Choroid plexus epithelial cell (primary cell): Measurements from ENCODE around the gene APEH.
A peak's percentile ranks its signal among the peaks of the same experiment; 100 is the strongest.
"Not testable (repeated sequence)": the region's sequence is repeated elsewhere in the genome, so short reads cannot be mapped to it uniquely, and the experiment has no call there.

Experiments
- DNase-seq: peaks from one replicate; pipeline ENCODE4 v3.0.0-alpha.2; 2010; ENCODE audit warnings: low read depth
- H3K4me3 ChIP-seq: 2 replicates; pipeline ENCODE4 v1.5.1; 2011; ENCODE audit warnings: low read depth, mild to moderate bottlenecking, control low read depth, low read length, moderate library complexity
- CTCF ChIP-seq: conservative IDR thresholded peaks from 2 replicates; pipeline ENCODE4 v1.5.1; 2011; ENCODE audit warnings: low read depth, mild to moderate bottlenecking, control low read depth, inconsistent platforms, low read length, moderate library complexity

The APEH gene

GRCh38 chr3:49686346-49686745 lies 12.2 kb downstream of the APEH start:
- DNase-seq = not testable (repeated sequence)
- peak overlapping the region; percentile 46 for H3K4me3 ChIP-seq

DNA sequence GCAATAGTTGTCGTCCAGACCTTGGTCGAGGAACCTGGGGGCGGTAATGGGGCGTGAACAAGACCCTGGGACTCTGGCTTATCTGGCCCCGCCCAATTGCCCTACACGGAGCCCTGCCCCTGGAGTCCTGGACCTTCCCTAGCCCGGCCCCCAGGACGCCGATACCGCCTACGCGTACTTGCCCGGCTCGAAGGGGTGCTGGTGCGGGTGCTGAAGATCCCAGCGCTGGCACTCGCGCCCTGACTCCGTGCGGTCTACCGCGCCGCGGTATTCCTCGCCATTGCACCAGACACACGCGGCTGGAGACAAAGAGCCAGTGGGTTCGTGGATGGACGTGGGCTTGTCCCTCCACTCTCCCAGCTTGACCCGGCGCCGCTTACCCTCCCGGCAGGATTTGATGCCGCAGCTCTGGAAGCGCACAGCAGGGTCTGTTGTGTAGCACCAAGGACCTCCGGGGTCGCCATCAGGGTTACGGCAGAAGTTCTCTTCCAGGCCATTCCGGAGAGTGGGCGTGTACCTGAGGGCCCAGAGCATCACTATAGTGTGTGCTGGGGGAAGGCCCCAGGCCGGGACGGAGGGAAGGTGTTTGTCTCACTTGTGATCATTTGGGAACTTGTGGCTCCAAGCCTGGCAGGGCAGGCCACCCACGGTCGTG lies 12.7 kb downstream of the APEH start:
- H3K4me3 ChIP-seq = peak overlapping the region; percentile 46
- DNase-seq = peak; percentile 39

DNA sequence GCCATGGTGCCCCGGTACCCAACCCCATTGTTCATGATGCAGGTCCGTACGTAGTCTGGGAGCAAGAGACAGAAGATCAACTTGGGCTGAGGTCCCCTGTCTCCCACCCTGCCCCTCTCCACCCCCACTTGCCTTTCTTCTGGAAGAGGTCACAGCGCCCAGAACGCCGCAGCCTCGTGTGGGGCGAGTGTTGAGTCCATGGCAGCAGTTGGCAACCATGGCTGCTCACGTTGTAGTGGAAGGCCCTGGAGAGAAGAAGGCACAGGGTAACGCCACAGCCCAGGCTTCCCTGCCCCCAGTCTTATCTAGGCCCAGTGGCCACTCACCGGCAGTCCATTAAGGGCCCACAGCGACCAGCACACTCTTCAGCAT lies 13.3 kb downstream of the APEH start:
- H3K4me3 ChIP-seq = not testable (repeated sequence)

GRCh38 chr3:49688338-49689045 lies 14.3 kb downstream of the APEH start:
- not testable (repeated sequence) for DNase-seq
- H3K4me3 ChIP-seq = peak overlapping the region; percentile 96

More for the DNA sequence above, 13.3 kb downstream of the APEH start:
- not testable (repeated sequence) for DNase-seq

GRCh38 chr3:49689046-49689907 lies 15.1 kb downstream of the APEH start, which contains the start of the genes MST1 and RNF123:
Gene MST1, minus strand, starts transcription at chr3:49689474. Its CDS starts 783 bp downstream, at chr3:49688691.
Gene RNF123, plus strand, starts transcription at chr3:49689557. Its CDS starts 1,609 bp downstream, at chr3:49691166.
- H3K4me3 ChIP-seq = peak within 1 kb of the TSS; percentile 96
- DNase-seq = peak; percentile 91
- peak; percentile 51 for TF ChIP-seq CTCF

DNA sequence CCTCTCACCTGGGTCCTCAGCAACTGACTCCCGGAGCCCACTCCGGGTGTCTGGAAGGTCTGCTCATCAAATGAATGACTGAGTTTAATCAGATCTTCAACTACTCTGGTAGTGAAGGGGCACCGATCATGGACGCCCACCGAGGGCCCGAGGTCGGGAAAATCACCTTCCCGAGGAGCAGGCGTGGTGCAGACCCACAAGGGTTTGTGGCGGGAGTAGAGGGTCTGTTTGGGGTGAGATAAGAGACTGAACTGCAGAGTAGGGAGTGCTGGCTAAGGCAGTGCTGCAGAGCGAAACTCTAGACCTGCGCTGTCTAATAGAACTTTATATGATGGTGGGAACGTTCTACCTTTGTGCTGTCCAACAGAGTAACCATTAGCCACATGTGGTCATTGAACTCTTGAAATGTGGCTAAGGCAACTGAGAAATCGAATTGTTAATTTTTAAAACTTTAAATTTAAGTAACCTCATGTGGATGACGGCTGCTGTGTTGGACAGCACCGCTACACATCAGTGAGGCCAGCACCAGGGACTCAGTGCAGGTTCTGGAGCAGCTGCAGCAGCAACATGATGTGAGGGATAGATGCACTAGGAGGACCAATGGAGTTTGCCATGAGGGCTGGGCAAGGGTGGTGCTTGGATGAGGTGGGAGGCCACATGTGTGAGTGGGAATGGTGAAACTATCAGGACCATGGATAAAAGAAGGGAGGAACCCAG lies 15.9 kb downstream of the APEH start:
- H3K4me3 ChIP-seq = peak overlapping the region; percentile 96
- not testable (repeated sequence) for DNase-seq

- not testable (repeated sequence) for H3K4me3 ChIP-seq, DNase-seq
Observed at GRCh38 chr3:49690856-49691255, 16.7 kb downstream of the APEH start.

DNA sequence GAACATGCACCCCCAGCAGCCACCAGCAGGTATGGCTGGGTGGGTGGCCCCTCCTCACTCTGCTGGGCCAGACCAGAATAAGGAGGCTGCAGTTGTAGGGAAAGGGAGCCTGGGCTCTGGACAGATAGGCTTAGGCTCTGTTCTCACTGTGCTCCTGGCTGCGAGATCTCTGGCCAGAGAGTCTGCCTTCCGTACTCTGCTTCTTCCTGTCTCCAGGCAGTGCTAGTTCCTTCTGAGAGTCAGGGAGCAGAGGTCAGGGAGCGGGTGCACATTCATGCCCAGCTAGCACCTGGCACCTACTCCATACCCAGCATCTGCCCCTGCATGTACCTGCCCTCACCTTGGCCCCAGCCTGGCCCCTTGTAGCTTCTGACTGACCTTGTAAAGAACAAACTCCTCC lies 17.3 kb downstream of the APEH start:
- not testable (repeated sequence) for DNase-seq, H3K4me3 ChIP-seq

GRCh38 chr3:49694409-49695070 lies 20.4 kb downstream of the APEH start:
- not testable (repeated sequence) for DNase-seq, H3K4me3 ChIP-seq

GRCh38 chr3:49695350-49696015 lies 21.3 kb downstream of the APEH start:
- H3K4me3 ChIP-seq, DNase-seq: not testable (repeated sequence)

GRCh38 chr3:49699281-49699979 lies 25.3 kb downstream of the APEH start:
- no peak overlapping the region for H3K4me3 ChIP-seq
- no peak for DNase-seq

More at GRCh38 chr3:49699281-49699979, 25.3 kb downstream of the APEH start:
- no peak for TF ChIP-seq CTCF
